ENCODE results near the gene SPACA4.
"Not testable (repeated sequence)": the region's sequence is repeated elsewhere in the genome, so short reads cannot be mapped to it uniquely, and the experiment has no call there.

Gene SPACA4

GRCh38 chr19:48618916-48619691 lies 12.6 kb downstream of the SPACA4 start, which contains the start of the genes RPL18 and SPHK2:
TSS of gene RPL18 (minus strand) at chr19:48619178. CDS start at chr19:48619143, 35 bp downstream.
TSS of gene SPHK2 (plus strand) at chr19:48619506. CDS start at chr19:48620515, 1,009 bp downstream.
- DNase-seq (ENCODE audit: low read depth in 2 of 2) = peak; percentile 90 to 94

- DNase-seq (ENCODE audit: low read depth in 2 of 2) = no peak
Observed at GRCh38 chr19:48619692-48620585, 13.4 kb downstream of the SPACA4 start.

GRCh38 chr19:48623556-48624066 lies 17.1 kb downstream of the SPACA4 start:
- DNase-seq (ENCODE audit: low read depth in 2 of 2) = no peak

- peak; percentile 96 for DNase-seq (ENCODE audit: low read depth in 2 of 2)
Observed at GRCh38 chr19:48624067-48624594, 17.6 kb downstream of the SPACA4 start.

GRCh38 chr19:48624791-48625723 lies 18.5 kb downstream of the SPACA4 start:
- DNase-seq (ENCODE audit: low read depth in 2 of 2) = no peak

GRCh38 chr19:48625891-48626327 lies 19.4 kb downstream of the SPACA4 start:
- no peak for DNase-seq (ENCODE audit: low read depth in 2 of 2)

GRCh38 chr19:48627201-48627864 lies 20.8 kb downstream of the SPACA4 start:
- no peak for DNase-seq (ENCODE audit: low read depth in 2 of 2)

GRCh38 chr19:48627865-48628314 lies 21.3 kb downstream of the SPACA4 start:
- no peak for DNase-seq (ENCODE audit: low read depth in 2 of 2)

- no peak for DNase-seq (ENCODE audit: low read depth in 2 of 2)
Observed at GRCh38 chr19:48628486-48629296, 22.1 kb downstream of the SPACA4 start.

- DNase-seq (ENCODE audit: low read depth in 2 of 2) = no peak
Observed at GRCh38 chr19:48629297-48629598, 22.7 kb downstream of the SPACA4 start.

GRCh38 chr19:48629599-48630295 lies 23.2 kb downstream of the SPACA4 start:
- no peak for DNase-seq (ENCODE audit: low read depth in 2 of 2)

GRCh38 chr19:48630296-48631063 lies 23.9 kb downstream of the SPACA4 start:
- DNase-seq (ENCODE audit: low read depth in 2 of 2) = no peak

- no peak for DNase-seq (ENCODE audit: low read depth in 2 of 2)
Observed at GRCh38 chr19:48631225-48631624, 24.7 kb downstream of the SPACA4 start.

GRCh38 chr19:48632286-48632685 lies 25.7 kb downstream of the SPACA4 start:
- DNase-seq (ENCODE audit: low read depth in 2 of 2) = not testable (repeated sequence)

GRCh38 chr19:48632692-48633147 lies 26.2 kb downstream of the SPACA4 start:
- DNase-seq (ENCODE audit: low read depth in 2 of 2) = no peak

GRCh38 chr19:48633148-48634035 lies 26.9 kb downstream of the SPACA4 start:
- DNase-seq (ENCODE audit: low read depth in 2 of 2) = no peak

- no peak for DNase-seq (ENCODE audit: low read depth in 2 of 2)
Observed at GRCh38 chr19:48634036-48634342, 27.4 kb downstream of the SPACA4 start.
